Stimulated activated CD4-positive, alpha-beta T cell treated with anti-CD3 and anti-CD28 coated beads, Interleukin-1b, Interleukin-23, amount 100 ng/mL, for 24 hours (primary cell): ENCODE data around the gene ASTN1.

Experiments
- DNase-seq, 4 experiments: peaks; one replicate each; pipeline ENCODE4 v3.0.0-alpha.2; 2020; ENCODE audit warnings: low read depth in 4 of 4, low spot score in 1 of 4

The ASTN1 gene

GRCh38 chr1:176934370-176934769, 230.1 kb downstream of the ASTN1 start:
- DNase-seq = no peak

- DNase-seq = no peak
Measured at GRCh38 chr1:176932114-176933104, 232.1 kb downstream of the ASTN1 start.

- no peak for DNase-seq
Measured at GRCh38 chr1:176931526-176931925, 233.0 kb downstream of the ASTN1 start.

- DNase-seq = no peak
Measured at GRCh38 chr1:176926330-176927086, 238.0 kb downstream of the ASTN1 start.

- DNase-seq = no peak
Measured at GRCh38 chr1:176925223-176925622, 239.3 kb downstream of the ASTN1 start.

- DNase-seq = no peak
Measured at GRCh38 chr1:176923283-176923682, 241.2 kb downstream of the ASTN1 start.

GRCh38 chr1:176919386-176920378, 244.8 kb downstream of the ASTN1 start:
- DNase-seq = no peak

- DNase-seq = no peak
Measured at GRCh38 chr1:176905648-176906047, 258.9 kb downstream of the ASTN1 start.

- no peak for DNase-seq
Measured at GRCh38 chr1:176904057-176904751, 260.3 kb downstream of the ASTN1 start.

- DNase-seq = no peak
Measured at GRCh38 chr1:176903474-176903873, 261.0 kb downstream of the ASTN1 start.

- no peak for DNase-seq
Measured at GRCh38 chr1:176899321-176899720, 265.2 kb downstream of the ASTN1 start.

GRCh38 chr1:176897350-176898236, 266.9 kb downstream of the ASTN1 start:
- peak in 1 of 4 experiments; percentile 3 for DNase-seq

- DNase-seq = no peak
Measured at GRCh38 chr1:176896216-176896615, 268.3 kb downstream of the ASTN1 start.

GRCh38 chr1:176894450-176894849, 270.1 kb downstream of the ASTN1 start:
- no peak for DNase-seq

GRCh38 chr1:176893625-176894352, 270.7 kb downstream of the ASTN1 start:
- no peak for DNase-seq

- DNase-seq = no peak
Measured at GRCh38 chr1:176888471-176889032, 276.0 kb downstream of the ASTN1 start.

GRCh38 chr1:176885751-176886150, 278.8 kb downstream of the ASTN1 start:
- DNase-seq = no peak

GRCh38 chr1:176885341-176885740, 279.2 kb downstream of the ASTN1 start:
- no peak for DNase-seq
